B cell (primary cell): Measurements from ENCODE around the gene XRCC4.

ENCODE experiments used
- EZH2 ChIP-seq: IDR thresholded peaks from 2 replicates; pipeline ENCODE4 v1.6.1; 2012; ENCODE audit warnings: borderline replicate concordance, low read depth, mild to moderate bottlenecking, moderate library complexity, low read length; ENCODE audit not compliant: insufficient read depth, poor library complexity, severe bottlenecking
- TF ChIP-seq, protein P1 (sequence below): fragments of 200-600 bp; IDR thresholded peaks from one replicate; pipeline ENCODE4 v1.8.0; 2022; ENCODE audit warnings: antibody characterized with exemption, mild to moderate bottlenecking

GRCh38 chr5:83147593-83147992, 70.2 kb downstream of the XRCC4 start:
- TF ChIP-seq, protein P1, sequence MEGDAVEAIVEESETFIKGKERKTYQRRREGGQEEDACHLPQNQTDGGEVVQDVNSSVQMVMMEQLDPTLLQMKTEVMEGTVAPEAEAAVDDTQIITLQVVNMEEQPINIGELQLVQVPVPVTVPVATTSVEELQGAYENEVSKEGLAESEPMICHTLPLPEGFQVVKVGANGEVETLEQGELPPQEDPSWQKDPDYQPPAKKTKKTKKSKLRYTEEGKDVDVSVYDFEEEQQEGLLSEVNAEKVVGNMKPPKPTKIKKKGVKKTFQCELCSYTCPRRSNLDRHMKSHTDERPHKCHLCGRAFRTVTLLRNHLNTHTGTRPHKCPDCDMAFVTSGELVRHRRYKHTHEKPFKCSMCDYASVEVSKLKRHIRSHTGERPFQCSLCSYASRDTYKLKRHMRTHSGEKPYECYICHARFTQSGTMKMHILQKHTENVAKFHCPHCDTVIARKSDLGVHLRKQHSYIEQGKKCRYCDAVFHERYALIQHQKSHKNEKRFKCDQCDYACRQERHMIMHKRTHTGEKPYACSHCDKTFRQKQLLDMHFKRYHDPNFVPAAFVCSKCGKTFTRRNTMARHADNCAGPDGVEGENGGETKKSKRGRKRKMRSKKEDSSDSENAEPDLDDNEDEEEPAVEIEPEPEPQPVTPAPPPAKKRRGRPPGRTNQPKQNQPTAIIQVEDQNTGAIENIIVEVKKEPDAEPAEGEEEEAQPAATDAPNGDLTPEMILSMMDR, result no peak
- TF ChIP-seq EZH2, result no peak
